ENCODE data around the gene RAB35. TPM values are rescaled to one million over a fixed set of nuclear protein-coding genes. Genes with fewer than 3 reads are reported as not detected.

The RAB35 gene
- total and polyA plus RNA-seq, 9 of the 15 experiments (the other 6 are each of a cell fraction or from before 2014, with no cell fraction given), result 0.65 to 76.3 (median 38.9) TPM

- TF ChIP-seq RFX1 (IDR thresholded peaks at IDR 0.05), result peak; percentile 86
- TF ChIP-seq ZNF280A (IDR thresholded peaks at IDR 0.05; ENCODE audit: low read depth, partially characterized antibody), result no peak
- peak; percentile 72 for TF ChIP-seq ESRRA (IDR thresholded peaks at IDR 0.05; ENCODE audit: borderline replicate concordance, low read depth)
- peak in 1 of 2 experiments; percentile 59; a peak in 1 of 4 replicates for TF ChIP-seq RCOR1 (IDR thresholded peaks at IDR 0.05; ENCODE audit: borderline replicate concordance in 1 of 2, low read depth in 2 of 2, low read length in 2 of 2)
- no peak for TF ChIP-seq CREBBP (IDR thresholded peaks at IDR 0.05; ENCODE audit: low read depth, low read length)
Observed at GRCh38 chr12:120125792-120126634, 9.5 kb upstream of the RAB35 start (continued).

GRCh38 chr12:120125029-120125428, 8.5 kb upstream of the RAB35 start:
- no peaks in the 10 kb centered on the region for H3K4me1 ChIP-seq (replicated peaks in 1 of 2; ENCODE audit: control insufficient read depth in 2 of 2, insufficient read depth in 2 of 2, low read length in 2 of 2)
- no peak overlapping the region for H3K4me2 ChIP-seq (ENCODE audit: insufficient read depth, low read length)
- ChIA-PET CTCF (ENCODE audit: low intra/inter-chr PET ratio) (no interaction called here), POLR2A (interaction anchor here (0.8 to 3.3 kb wide), 6 partner anchors 8 to 167 kb away, joined by 3 to 27 read pairs (median 4); partner anchors contain the start of genes PXN, RAB35 and RNU4-2)
- no peak overlapping the region; a peak in 1 of 4 replicates for H3K9ac ChIP-seq (ENCODE audit: insufficient read depth in 1 of 2, low read depth in 2 of 2, low read length in 2 of 2)
- DNase-seq (ENCODE audit: extremely low read depth in 1 of 4, low spot score in 3 of 4), result no peak
- 0 out of 3 replicates have a peak, but pooled peaks have one; percentile 5 for ATAC-seq
- H3K79me2 ChIP-seq (ENCODE audit: control insufficient read depth, insufficient read depth, low read length), result no peaks in the 10 kb centered on the region
- intact Hi-C loops (cut with micrococcal nuclease), result no loop called here
- FAIRE-seq, result no peak
- H2AFZ ChIP-seq (ENCODE audit: low read depth, low read length), result no peak overlapping the region
- TF ChIP-seq POLR2AphosphoS5 (IDR thresholded peaks at IDR 0.05; ENCODE audit: control insufficient read depth, insufficient read depth, low read depth, low read length) (0 out of 2 replicates have a peak, but pooled peaks have one; percentile 28), POLR2A (conservative IDR thresholded peaks at IDR 0.05) (0 out of 2 replicates have a peak, but pooled peaks have one; percentile 22), ZNF76 (CRISPR knock-in tag; IDR thresholded peaks at IDR 0.05; ENCODE audit: borderline replicate concordance) (no peak), DNMT1 (IDR thresholded peaks at IDR 0.05) (no peak)
- no peaks in the 10 kb centered on the region for H3K9me1 ChIP-seq (ENCODE audit: control insufficient read depth, insufficient read depth, low read length)
- no peaks in the 10 kb centered on the region for H3K9me3 ChIP-seq (replicated peaks; ENCODE audit: control insufficient read depth, insufficient read depth, low read depth, low read length)
- no TSS peak for BruUV-seq (replicated peaks)
- in situ Hi-C loops (cut with MboI), result no loop called here
- no peaks in the 10 kb centered on the region for H3K27me3 ChIP-seq (ENCODE audit: control insufficient read depth in 2 of 2, insufficient read depth in 2 of 2, low read length in 2 of 2)
- H3K27ac ChIP-seq (ENCODE audit: extremely low read depth, low read depth, low read length), result no peak overlapping the region
- WGBS (ENCODE audit: insufficient coverage, low coverage, missing lambda C conversion rate), result 80% methylated on average over 4 of the region's 4 CpGs
- H4K20me1 ChIP-seq (replicated peaks; ENCODE audit: control insufficient read depth, insufficient read depth, low read length), result peaks cover 5% of the 10 kb centered on the region; the same call in 1 of the 2 replicates
- peaks cover 36% of the 10 kb centered on the region for H3K36me3 ChIP-seq (ENCODE audit: control insufficient read depth, insufficient read depth, low read length)
- H3K4me3 ChIP-seq, result no peak overlapping the region
